HG03432 (cell line): Measurements from ENCODE around the gene PRKAG2.

Source experiments
- ATAC-seq: cut with Tn5 transposase; IDR thresholded peaks from one replicate; pipeline ENCODE4 v1.9.1; 2021; ENCODE audit warnings: mild to moderate bottlenecking, moderate library complexity; ENCODE audit not compliant: unreplicated experiment

Gene PRKAG2

GRCh38 chr7:151900986-151901621 lies 24.2 kb upstream of the PRKAG2 start:
- ATAC-seq = no peak

GRCh38 chr7:151900591-151900985 lies 23.7 kb upstream of the PRKAG2 start:
- ATAC-seq = no peak

DNA sequence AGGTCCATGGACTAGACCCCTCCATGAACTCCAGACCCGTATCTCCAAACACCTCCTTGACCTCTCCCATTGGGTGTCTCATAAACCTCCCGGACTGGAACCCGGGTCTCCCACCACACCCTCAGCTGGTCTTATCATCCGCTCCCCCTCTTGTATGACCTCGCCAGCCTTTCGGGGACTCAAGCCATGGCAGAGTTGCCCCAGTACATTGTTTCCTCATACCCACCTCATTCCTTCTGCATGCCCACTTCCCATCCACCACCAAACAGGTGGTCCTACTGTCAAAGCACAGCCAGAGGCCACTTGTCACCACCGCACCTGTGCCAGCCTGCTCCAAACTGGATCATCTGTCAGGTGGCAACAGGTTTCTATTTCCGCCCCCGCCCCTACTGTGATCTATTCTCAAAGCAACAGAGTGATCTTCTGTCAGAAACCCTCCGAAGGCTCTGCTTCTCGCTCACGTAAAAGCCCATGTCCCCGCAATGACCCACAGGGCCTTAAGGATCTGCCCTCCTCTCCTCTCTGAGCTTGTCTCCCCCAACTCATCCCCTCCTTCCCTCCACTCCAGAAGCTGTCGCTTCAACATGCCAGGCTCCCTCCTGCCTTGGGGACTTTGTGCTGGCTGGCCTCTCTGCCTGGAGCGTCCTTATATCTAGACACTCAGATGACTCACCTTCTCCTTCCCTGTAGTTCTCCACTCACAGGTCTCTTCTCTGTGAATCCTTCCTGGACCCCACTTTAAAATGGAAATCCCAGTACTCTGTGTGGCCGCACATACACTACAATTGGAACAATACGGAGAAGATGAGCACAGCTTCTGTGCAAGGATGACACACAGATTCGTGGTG lies 22.8 kb upstream of the PRKAG2 start:
- ATAC-seq = no peak

DNA sequence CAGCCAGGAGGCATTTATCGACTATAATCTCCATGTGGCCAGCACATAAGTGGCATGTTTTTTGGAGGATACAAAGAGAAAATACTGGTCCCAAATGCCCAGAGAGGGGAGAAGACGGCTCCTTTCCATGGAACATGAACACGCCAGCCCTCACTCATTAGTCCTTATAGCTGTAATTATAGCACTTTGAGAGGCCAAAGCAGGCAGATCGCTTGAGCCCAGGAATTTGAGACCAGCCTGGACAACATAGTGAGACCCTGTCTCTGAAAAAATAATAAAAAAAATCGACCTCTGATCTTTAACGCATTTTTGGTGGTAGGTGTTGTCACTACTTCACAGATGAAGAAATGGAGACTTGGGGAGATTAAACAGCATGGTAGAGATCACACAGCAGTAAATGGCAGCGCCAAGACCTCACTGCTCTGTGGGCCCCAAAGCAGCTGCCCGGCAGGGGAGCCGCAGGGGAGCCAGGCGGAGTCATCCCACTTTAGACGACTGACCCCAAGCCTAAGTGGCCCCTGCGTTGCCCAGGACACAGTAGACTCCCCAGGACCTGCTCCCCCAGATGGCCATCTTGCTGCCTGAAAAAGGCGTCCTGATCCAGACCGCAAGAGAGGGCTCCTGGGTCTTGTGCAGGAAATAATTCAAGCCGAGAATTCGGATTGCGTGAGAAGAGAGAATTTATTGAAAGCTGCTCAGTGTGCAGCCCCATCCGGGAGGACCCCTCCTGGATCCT lies 21.2 kb upstream of the PRKAG2 start:
- no peak for ATAC-seq

GRCh38 chr7:151897161-151897731 lies 20.3 kb upstream of the PRKAG2 start:
- no peak for ATAC-seq

GRCh38 chr7:151896486-151896885 lies 19.6 kb upstream of the PRKAG2 start:
- ATAC-seq = no peak

DNA sequence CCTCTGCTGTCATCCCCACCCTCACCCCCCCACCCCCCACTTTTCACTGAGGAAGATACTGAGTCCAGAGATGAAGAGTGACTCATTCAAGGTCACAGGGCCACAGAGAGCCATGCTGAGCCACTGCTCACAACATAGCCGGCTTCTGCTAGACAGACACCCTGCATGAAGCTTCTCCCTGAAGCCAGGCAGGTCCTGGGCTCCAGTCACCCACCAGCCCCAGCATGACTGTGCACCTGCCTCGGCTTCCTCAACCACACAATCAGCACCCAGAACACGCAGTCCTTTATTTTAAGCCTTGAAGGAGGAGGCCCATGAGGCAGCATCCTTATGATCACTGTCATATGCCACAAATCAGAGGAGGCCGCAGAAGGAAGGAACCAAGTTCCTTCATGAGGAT lies 19.2 kb upstream of the PRKAG2 start:
- no peak for ATAC-seq

GRCh38 chr7:151895631-151896031 lies 18.7 kb upstream of the PRKAG2 start:
- ATAC-seq = no peak

GRCh38 chr7:151895008-151895630 lies 18.2 kb upstream of the PRKAG2 start:
- no peak for ATAC-seq

- ATAC-seq = no peak
Observed at GRCh38 chr7:151894111-151895007, 17.4 kb upstream of the PRKAG2 start.

GRCh38 chr7:151893405-151893923 lies 16.5 kb upstream of the PRKAG2 start:
- ATAC-seq = no peak

GRCh38 chr7:151891753-151892152 lies 14.8 kb upstream of the PRKAG2 start:
- no peak for ATAC-seq

GRCh38 chr7:151891182-151891581 lies 14.3 kb upstream of the PRKAG2 start:
- ATAC-seq = no peak

- ATAC-seq = no peak
Observed at GRCh38 chr7:151890355-151891004, 13.6 kb upstream of the PRKAG2 start.

DNA sequence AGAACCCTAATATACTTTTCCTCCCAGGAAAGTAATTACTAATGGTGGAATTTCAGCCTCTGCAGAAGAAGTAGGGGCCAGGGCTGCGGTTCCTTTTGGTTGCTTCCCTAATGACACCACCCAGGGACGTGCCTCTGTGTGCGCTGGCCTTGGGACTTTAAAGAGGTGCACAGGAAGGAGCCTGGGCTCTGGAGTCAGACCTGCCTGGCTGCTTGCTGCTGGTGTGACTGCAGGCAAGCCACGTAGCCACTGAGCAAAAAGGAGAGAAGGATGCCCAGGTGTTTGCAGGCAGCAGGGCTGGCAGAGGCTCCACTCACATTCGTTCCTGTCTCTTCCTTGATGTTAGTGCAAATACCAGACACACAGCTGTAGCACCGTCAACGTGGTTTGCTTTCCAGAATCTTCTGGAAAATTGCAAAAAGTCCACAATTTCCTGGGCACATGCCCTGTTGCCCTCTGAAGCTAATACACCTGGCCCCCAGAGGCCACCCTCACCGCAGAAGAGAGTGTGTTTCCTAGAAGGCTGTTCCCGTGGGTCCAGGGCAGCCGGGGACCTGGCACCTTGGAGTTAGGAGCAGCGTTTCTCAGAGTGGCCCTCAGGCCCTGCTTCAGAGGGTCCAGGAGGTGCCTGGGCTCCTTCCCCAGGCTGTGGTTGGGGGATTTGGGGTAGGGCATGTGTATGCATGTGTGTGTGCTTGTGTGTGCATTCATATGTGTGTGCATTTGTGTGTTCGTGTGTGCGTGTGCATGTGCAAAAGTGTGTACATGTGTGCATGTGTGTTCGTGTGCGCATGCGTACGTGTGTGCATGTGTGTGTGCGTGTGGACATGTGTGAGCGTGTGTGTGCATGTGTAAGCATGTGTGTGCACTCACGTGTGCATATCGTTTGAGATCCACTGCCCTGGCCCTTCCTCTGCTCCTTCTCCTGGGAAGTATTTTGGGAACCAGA lies 12.8 kb upstream of the PRKAG2 start:
- ATAC-seq = no peak

- ATAC-seq = no peak
Observed at GRCh38 chr7:151888079-151889067, 11.5 kb upstream of the PRKAG2 start.

DNA sequence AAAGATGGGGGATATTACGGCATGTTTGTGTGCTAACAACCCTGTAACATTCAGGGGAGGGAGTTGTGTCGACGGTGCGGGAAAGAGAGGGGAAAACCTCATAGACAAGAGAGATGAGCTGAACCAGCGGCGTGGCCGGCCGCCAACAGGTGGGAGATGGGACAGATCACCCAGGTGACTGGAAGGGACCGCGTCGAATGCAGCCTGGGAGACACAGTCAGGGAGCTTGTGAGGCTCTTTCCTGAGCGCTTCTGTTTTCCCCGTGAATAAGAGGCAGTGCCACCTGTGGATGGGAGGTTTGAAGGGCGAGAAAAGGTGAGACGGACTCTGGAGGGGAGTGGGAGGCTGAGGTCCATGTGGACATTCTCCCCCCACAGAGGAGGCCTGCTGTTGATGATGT lies 9.9 kb upstream of the PRKAG2 start:
- no peak for ATAC-seq
